Natural killer cell (primary cell): Measurements from ENCODE around the gene IYD. TPM values are rescaled to one million over a fixed set of nuclear protein-coding genes. Genes with fewer than 3 reads are reported as not detected.

Experiments
- ATAC-seq, 3 donors: fragments of 150-1000 bp in 2 of 3; fragments of 200-7000 bp in 1 of 3; cut with Tn5 transposase; 1 replicate in 1 of 3; 2 replicates in 2 of 3; pipeline ENCODE4 v1.10.0; 2021; ENCODE audit warnings: mild to moderate bottlenecking in 2 of 3, moderate library complexity in 2 of 3
- DNase-seq, 2 donors: peaks; one replicate each; pipeline versions ENCODE4 v3.0.0 to v3.0.0-alpha.2; 2013 to 2021; ENCODE audit warnings: mixed read lengths in 1 of 2
- H3K27ac ChIP-seq: one replicate; pipeline ENCODE4 v1.5.1; 2013; ENCODE audit warnings: mild to moderate bottlenecking, low read length
- H3K27me3 ChIP-seq: one replicate; pipeline ENCODE4 v1.6.1; 2013; ENCODE audit warnings: low read length; ENCODE audit not compliant: control insufficient read depth, insufficient read depth
- H3K36me3 ChIP-seq: one replicate; pipeline ENCODE4 v1.6.1; 2013; ENCODE audit warnings: low read length; ENCODE audit not compliant: control insufficient read depth, insufficient read depth
- H3K4me1 ChIP-seq: one replicate; pipeline ENCODE4 v1.6.1; 2013; ENCODE audit warnings: low read length; ENCODE audit not compliant: control insufficient read depth, insufficient read depth
- H3K4me3 ChIP-seq: one replicate; pipeline ENCODE4 v1.5.1; 2013; ENCODE audit warnings: low read length
- H3K9me3 ChIP-seq: one replicate; pipeline ENCODE4 v1.6.1; 2013; ENCODE audit warnings: low read length; ENCODE audit not compliant: control insufficient read depth, insufficient read depth
- H3K27ac Mint-ChIP-seq, 2 donors: one replicate each; pipeline ENCODE4 v1.8.0; 2022; ENCODE audit warnings: mild to moderate bottlenecking in 2 of 2, mixed read lengths in 2 of 2, moderate library complexity in 1 of 2
- H3K27me3 Mint-ChIP-seq, 2 donors: one replicate each; pipeline ENCODE4 v1.8.0; 2022; ENCODE audit warnings: low read depth in 2 of 2, mixed read lengths in 2 of 2
- H3K36me3 Mint-ChIP-seq: one replicate; pipeline ENCODE4 v1.8.0; 2022; ENCODE audit warnings: mixed read lengths
- H3K4me1 Mint-ChIP-seq, 2 donors: one replicate each; pipeline ENCODE4 v1.8.0; 2022; ENCODE audit warnings: mixed read lengths in 2 of 2
- H3K4me3 Mint-ChIP-seq: one replicate; pipeline ENCODE4 v1.8.0; 2022; ENCODE audit warnings: mild to moderate bottlenecking, moderate library complexity, mixed read lengths
- H3K9me3 Mint-ChIP-seq, 2 donors: one replicate each; pipeline ENCODE4 v1.8.0; 2022; ENCODE audit warnings: mixed read lengths in 2 of 2
- CTCF ChIP-seq: fragments of 200-600 bp; IDR thresholded peaks from one replicate; pipeline ENCODE4 v1.8.0; 2022; ENCODE audit warnings: antibody characterized with exemption
- WGBS: methylation state at CpG from one replicate; pipeline ENCODE4 v1.1.7; 2013; ENCODE audit warnings: missing lambda C conversion rate; ENCODE audit not compliant: insufficient coverage; 5-methylcytosine and 5-hydroxymethylcytosine counted together
- intact Hi-C: fragments of 100-400 bp; cut with micrococcal nuclease; formaldehyde crosslinking; loops from one replicate; pipeline ENCODE4 v1.14.2; 2022
- total RNA-seq, 4 donors: library from RNA; stranded (reverse); fragments of 120-200 nt in 1 of 4; gene quantifications; one replicate each; pipeline versions ENCODE4 v1.2.3 to v1.2.4, GENCODE V29; 2013 to 2022

IYD gene
- total RNA-seq, 3 donors from 2014 or later (not counting 1 experiment from before 2014, with no cell fraction given) = not detected

GRCh38 chr6:150452428-150453243 lies 83.8 kb downstream of the IYD start:
- WGBS = 90% methylated on average over 16 of the region's 18 CpGs
- Mint-ChIP-seq H3K27ac (no peak overlapping the region), H3K27me3 (peaks cover 0 to 6% of the 10 kb centered on the region in 2 donors), H3K36me3 (no peaks in the 10 kb centered on the region), H3K4me1 (no peaks in the 10 kb centered on the region), H3K4me3 (no peak overlapping the region), H3K9me3 (no peaks in the 10 kb centered on the region)
- Histone ChIP-seq H3K4me3 (no peak overlapping the region), H3K27ac (no peak overlapping the region), H3K36me3 (no peaks in the 10 kb centered on the region), H3K27me3 (no peaks in the 10 kb centered on the region), H3K4me1 (no peaks in the 10 kb centered on the region), H3K9me3 (no peaks in the 10 kb centered on the region)
- intact Hi-C loops = no loop called here
- DNase-seq = no peak
- no peak for ATAC-seq
- no peak for TF ChIP-seq CTCF

- no peak for TF ChIP-seq CTCF
- Mint-ChIP-seq H3K36me3 (no peaks in the 10 kb centered on the region), H3K27ac (no peak overlapping the region), H3K27me3 (peaks cover 0 to 6% of the 10 kb centered on the region in 2 donors), H3K9me3 (no peaks in the 10 kb centered on the region), H3K4me1 (no peaks in the 10 kb centered on the region), H3K4me3 (no peak overlapping the region)
- Histone ChIP-seq H3K27me3 (no peaks in the 10 kb centered on the region), H3K9me3 (no peaks in the 10 kb centered on the region), H3K4me3 (no peak overlapping the region), H3K4me1 (no peaks in the 10 kb centered on the region), H3K27ac (no peak overlapping the region), H3K36me3 (no peaks in the 10 kb centered on the region)
- intact Hi-C loops = no loop called here
- WGBS = 100% methylated on average over 1 of the region's 2 CpGs
- DNase-seq (no peak), ATAC-seq (no peak)
Observed at GRCh38 chr6:150453357-150453756, 84.5 kb downstream of the IYD start.

Other genes with a start within 250 kb of the IYD start
- not detected for gene PPP1R14C, start 226.0 kb upstream of the IYD start, total RNA-seq
- gene PLEKHG1, start 230.9 kb downstream of the IYD start, total RNA-seq = 1 to 10 TPM in 1 of 3 donors, under 1 TPM in 2; 0.29 to 1.4 (median 0.54) TPM